ENCODE data around the gene CDH5.

The CDH5 gene

GRCh38 chr16:66354034-66354909 lies 12.2 kb upstream of the CDH5 start:
- no peak for DNase-seq

- DNase-seq, result no peak
Observed at GRCh38 chr16:66355526-66355925, 11.0 kb upstream of the CDH5 start.

GRCh38 chr16:66357523-66357928 lies 9.0 kb upstream of the CDH5 start:
- peak; percentile 7 for DNase-seq

- no peak for DNase-seq
Observed at GRCh38 chr16:66358231-66358630, 8.3 kb upstream of the CDH5 start.

- DNase-seq, result peak; percentile 31
Observed at GRCh38 chr16:66359012-66359411, 7.5 kb upstream of the CDH5 start.

GRCh38 chr16:66359811-66360608 lies 6.5 kb upstream of the CDH5 start:
- no peak for DNase-seq

- no peak for DNase-seq
Observed at GRCh38 chr16:66360624-66361324, 5.7 kb upstream of the CDH5 start.

GRCh38 chr16:66361604-66362135 lies 4.8 kb upstream of the CDH5 start:
- DNase-seq, result no peak

GRCh38 chr16:66363211-66363777 lies 3.2 kb upstream of the CDH5 start:
- no peak for DNase-seq

- no peak for DNase-seq
Observed at GRCh38 chr16:66364117-66364958, 2.2 kb upstream of the CDH5 start.

GRCh38 chr16:66364959-66365306 lies 1.6 kb upstream of the CDH5 start:
- DNase-seq, result no peak

GRCh38 chr16:66365651-66366050 lies 840 bp upstream of the CDH5 start:
- DNase-seq, result no peak

GRCh38 chr16:66367968-66368891 lies 1.7 kb downstream of the CDH5 start:
- DNase-seq, result no peak

GRCh38 chr16:66369055-66369592 lies 2.6 kb downstream of the CDH5 start:
- no peak for DNase-seq

GRCh38 chr16:66370786-66371684 lies 4.5 kb downstream of the CDH5 start:
- no peak for DNase-seq

GRCh38 chr16:66372078-66372897 lies 5.8 kb downstream of the CDH5 start:
- no peak for DNase-seq

- DNase-seq, result no peak
Observed at GRCh38 chr16:66372898-66373155, 6.3 kb downstream of the CDH5 start.

- no peak for DNase-seq
Observed at GRCh38 chr16:66373667-66374066, 7.2 kb downstream of the CDH5 start.

- DNase-seq, result no peak
Observed at GRCh38 chr16:66374176-66374575, 7.7 kb downstream of the CDH5 start.

Data from GOT3 (cell line).